Memory B cell (primary cell): ENCODE measurements around the gene AHNAK.
A peak's percentile ranks its signal among the peaks of the same experiment; 100 is the strongest.
"Not testable (repeated sequence)": the region's sequence is repeated elsewhere in the genome, so short reads cannot be mapped to it uniquely, and the experiment has no call there.

ENCODE experiments used
- ATAC-seq: fragments of 150-1000 bp; cut with Tn5 transposase; 2 replicates; pipeline ENCODE4 v1.10.0; 2021; ENCODE audit warnings: low read depth, mild to moderate bottlenecking, moderate library complexity
- DNase-seq, 2 donors: peaks; one replicate each; pipeline ENCODE4 v3.0.0; 2022; ENCODE audit warnings: low spot score in 2 of 2
- H3K27ac Mint-ChIP-seq: one replicate; pipeline ENCODE4 v1.8.0; 2022; ENCODE audit warnings: mild to moderate bottlenecking, moderate library complexity, mixed read lengths
- H3K27me3 Mint-ChIP-seq: one replicate; pipeline ENCODE4 v1.8.0; 2022; ENCODE audit warnings: mixed read lengths
- H3K36me3 Mint-ChIP-seq: one replicate; pipeline ENCODE4 v1.8.0; 2022; ENCODE audit warnings: mild to moderate bottlenecking, mixed read lengths
- H3K4me1 Mint-ChIP-seq: one replicate; pipeline ENCODE4 v1.8.0; 2022; ENCODE audit warnings: mixed read lengths
- H3K4me3 Mint-ChIP-seq: one replicate; pipeline ENCODE4 v1.8.0; 2022; ENCODE audit warnings: mild to moderate bottlenecking, moderate library complexity, mixed read lengths
- H3K9me3 Mint-ChIP-seq: one replicate; pipeline ENCODE4 v1.8.0; 2022; ENCODE audit warnings: mixed read lengths

AHNAK gene

DNA sequence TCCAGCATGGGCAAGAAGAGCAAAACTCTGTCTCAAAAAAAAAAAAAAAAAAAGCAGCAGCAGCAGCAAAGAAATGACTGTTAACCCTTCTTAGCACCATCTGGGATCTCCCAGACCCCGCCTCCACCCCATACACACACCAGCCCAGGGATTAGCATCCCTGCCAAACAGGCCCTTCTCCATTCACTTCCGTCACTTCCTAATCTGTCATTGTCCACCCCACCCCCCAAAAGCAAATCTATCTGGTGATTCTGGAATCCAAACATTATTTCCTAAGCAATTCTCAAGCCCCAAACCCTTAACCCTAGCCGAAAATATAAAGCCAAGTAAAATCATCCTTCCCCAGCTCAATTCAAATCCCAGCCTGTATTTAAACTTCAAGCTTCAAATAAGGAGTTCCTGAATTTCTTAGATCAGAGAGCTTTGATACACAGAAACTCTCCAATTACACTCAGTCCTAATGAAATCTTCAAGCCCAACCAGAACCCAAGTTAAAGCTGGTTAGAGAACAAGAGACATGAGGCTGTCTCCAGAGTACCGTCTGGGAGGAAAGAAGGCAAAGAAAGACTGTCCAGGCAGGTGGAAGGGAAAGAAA lies 6.0 kb upstream of the AHNAK start:
- H3K4me3 Mint-ChIP-seq, result peak overlapping the region; percentile 66
- H3K36me3 Mint-ChIP-seq, result no peaks in the 10 kb centered on the region
- H3K9me3 Mint-ChIP-seq, result no peaks in the 10 kb centered on the region
- no peak for DNase-seq
- no peak for ATAC-seq
- no peaks in the 10 kb centered on the region for H3K27me3 Mint-ChIP-seq
- peak overlapping the region; percentile 100 for H3K27ac Mint-ChIP-seq
- H3K4me1 Mint-ChIP-seq, result peaks cover 64% of the 10 kb centered on the region

DNA sequence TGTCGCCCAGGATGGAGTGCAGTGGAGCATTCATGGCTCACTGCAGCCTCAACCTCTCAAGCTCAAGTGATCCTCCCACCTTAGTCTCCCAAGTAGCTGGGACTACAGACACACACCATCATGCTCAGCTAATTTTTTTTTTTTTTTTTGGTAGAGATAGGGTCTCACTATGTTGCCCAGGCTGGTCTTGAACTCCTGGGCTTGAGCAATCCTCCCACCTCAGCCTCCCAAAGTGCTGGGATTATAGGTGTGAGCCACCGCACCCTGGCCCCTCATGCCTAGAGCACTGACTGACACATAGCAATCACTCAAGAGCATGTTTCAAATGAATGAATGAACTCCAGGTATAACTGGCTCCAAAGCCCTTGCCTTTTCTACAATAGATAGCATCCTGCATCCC lies 3.9 kb upstream of the AHNAK start:
- H3K4me1 Mint-ChIP-seq, result peaks cover 51% of the 10 kb centered on the region
- not testable (repeated sequence) for ATAC-seq, H3K27me3 Mint-ChIP-seq, H3K9me3 Mint-ChIP-seq, H3K36me3 Mint-ChIP-seq, DNase-seq
- H3K27ac Mint-ChIP-seq, result peak overlapping the region; percentile 100
- H3K4me3 Mint-ChIP-seq, result peak overlapping the region; percentile 21

DNA sequence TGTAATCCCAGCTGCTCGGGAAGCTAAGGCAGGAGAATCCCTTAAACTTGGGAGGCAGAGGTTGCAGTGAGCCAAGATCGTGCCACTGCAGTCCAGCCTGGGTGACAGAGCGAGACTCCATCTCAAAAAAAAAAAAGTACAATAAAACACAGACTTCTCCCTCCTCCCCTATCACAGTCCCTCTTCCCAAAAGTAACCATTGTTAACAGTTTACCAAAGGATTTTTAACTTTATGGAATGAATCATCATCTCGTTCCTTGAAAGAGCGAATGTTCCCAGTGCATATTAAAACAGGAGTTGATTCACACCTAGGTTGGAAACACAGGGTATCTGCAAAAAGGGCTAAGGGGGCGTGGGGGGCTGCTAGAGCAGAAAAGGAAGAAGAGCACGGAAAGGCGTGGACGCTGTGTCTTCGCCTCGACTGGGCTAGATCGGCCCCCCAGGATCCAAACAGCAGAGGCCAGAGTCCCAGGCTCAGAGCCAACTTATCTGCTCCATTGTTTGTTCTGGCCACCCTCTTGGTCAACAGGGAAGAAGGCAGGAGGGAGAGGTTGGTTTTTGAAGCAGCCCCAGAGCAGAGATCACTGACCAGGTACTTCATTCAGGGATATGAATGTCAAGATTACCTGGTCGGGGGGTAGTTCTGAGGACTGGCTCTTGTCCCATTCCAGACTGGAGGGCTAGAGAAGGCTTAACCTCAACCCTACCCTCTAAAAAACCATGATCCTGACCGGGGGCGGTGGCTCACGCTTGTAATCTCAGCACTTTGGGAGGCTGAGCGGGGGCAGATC lies 2.1 kb upstream of the AHNAK start:
- Mint-ChIP-seq H3K4me1 (peaks cover 56% of the 10 kb centered on the region), H3K36me3 (peaks cover 5% of the 10 kb centered on the region), H3K27ac (peak overlapping the region; percentile 100), H3K4me3 (no peak overlapping the region), H3K27me3 (no peaks in the 10 kb centered on the region), H3K9me3 (no peaks in the 10 kb centered on the region)
- ATAC-seq, result no peak
- no peak for DNase-seq

DNA sequence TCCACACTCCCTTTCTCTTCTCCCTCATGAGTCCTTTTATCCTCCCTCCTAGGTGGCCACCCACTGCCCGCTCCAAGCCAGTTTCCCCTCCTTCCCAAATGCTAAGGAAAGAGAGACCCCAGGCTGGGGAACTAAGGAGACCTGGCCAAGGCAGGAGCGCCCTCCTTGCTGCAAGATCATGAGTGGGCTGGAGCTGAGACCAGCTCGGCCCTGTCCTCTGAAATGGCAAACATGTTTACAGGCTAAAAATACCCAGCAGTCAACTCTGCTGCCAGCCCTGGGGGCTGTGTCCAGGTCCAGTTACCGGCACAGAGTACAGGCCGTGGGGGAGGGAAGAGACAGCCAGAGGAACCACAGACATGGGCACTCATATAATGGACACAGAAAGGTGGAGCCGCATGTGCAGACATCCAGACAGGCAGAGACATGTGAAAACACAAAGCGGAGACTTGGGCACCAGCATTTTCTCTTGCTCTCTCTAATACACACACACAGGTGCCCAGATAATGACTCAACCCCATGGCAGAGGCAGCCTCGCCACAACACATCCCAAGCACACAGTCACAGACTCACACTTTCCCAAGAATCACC lies 1.2 kb upstream of the AHNAK start:
- H3K9me3 Mint-ChIP-seq, result no peaks in the 10 kb centered on the region
- peak overlapping the region; percentile 99 for H3K27ac Mint-ChIP-seq
- H3K4me1 Mint-ChIP-seq, result peaks cover 55% of the 10 kb centered on the region
- peaks cover 5% of the 10 kb centered on the region for H3K36me3 Mint-ChIP-seq
- H3K4me3 Mint-ChIP-seq, result peak overlapping the region; percentile 86
- DNase-seq, result no peak
- H3K27me3 Mint-ChIP-seq, result no peaks in the 10 kb centered on the region
- ATAC-seq, result no peak

DNA sequence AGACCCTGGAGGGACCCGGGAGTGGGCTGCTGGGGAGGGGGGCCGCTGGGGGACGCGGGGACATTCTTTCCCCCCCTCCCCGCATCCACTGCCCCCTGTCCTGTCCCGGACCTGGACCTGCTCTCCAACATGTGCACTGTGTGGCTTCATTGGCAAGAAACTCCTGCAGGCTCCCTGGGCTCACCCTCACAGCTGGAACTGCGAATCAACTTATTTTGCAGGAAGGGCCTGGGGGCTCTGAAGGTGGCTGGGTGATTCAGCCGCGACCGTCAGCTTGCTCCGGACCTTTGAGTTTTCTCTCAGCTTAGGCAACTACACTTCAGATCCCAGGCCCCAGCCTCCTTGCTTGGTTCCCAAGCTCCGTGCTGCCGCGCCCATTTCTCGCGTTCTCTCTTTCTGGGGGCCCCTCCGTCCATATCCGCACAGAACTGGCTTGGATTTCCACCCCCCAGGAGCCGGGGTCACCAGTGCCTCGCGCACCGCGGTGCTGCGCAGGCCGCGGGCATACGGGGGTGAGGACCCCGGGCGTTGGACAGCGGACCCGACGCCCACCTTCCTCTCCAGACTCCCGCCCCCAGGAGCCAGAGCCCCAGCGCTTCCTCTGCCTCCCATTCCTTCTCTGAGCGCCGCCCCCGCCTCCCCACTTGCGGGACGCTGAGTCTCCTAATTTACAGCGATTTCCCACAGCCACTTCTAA lies 471 bp upstream of the AHNAK start:
- Mint-ChIP-seq H3K27me3 (no peaks in the 10 kb centered on the region), H3K27ac (peak overlapping the region; percentile 99), H3K4me1 (peaks cover 56% of the 10 kb centered on the region), H3K36me3 (peaks cover 5% of the 10 kb centered on the region), H3K4me3 (peak overlapping the region; percentile 86), H3K9me3 (no peaks in the 10 kb centered on the region)
- DNase-seq (peak in 1 of 2 donors; percentile 50), ATAC-seq (no peak)

DNA sequence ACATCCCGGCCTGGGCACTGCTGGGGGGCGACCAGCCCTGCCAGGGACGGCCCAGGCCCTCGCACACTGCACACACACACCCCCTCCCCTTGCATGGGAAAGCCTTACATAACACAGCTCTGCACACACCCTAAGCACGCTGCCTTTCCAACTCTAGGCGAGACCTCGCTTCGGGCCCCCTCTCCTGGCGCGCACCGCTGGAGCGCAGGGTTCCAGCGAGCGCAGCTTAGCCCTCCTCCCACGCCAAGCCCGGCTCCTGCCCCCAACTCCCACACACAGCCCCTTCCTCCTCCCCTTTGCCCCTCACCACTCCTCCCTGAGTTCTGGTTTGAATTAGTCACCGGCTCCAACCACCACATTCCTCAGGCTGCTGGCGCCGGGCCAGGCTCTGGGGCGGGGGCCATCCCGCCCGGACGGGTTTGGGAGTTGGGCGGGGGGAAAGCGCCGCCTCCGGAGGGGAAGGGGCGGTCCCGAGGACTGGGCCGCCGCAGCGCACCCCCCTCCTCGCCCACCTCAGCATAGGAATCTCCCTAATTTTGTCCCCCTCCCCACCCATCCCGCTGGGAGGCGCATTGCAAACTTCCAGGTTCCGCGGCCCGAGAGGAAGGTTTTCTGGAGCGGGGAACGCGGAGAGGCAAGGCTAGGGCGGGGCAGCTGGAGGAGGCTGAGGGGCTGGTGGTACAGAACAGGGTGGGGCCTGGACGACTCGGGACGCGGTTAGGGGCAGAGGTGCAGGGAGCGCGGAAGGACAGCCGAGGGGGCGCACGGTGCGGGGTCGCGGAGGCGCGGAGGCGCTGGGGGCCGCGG lies 966 bp downstream of the AHNAK start:
- H3K27ac Mint-ChIP-seq, result peak overlapping the region; percentile 99
- peak; percentile 10 for ATAC-seq
- peaks cover 58% of the 10 kb centered on the region for H3K4me1 Mint-ChIP-seq
- peak in 1 of 2 donors; percentile 50 for DNase-seq
- H3K9me3 Mint-ChIP-seq, result no peaks in the 10 kb centered on the region
- H3K27me3 Mint-ChIP-seq, result no peaks in the 10 kb centered on the region
- H3K4me3 Mint-ChIP-seq, result peak overlapping the region; percentile 98
- peaks cover 5% of the 10 kb centered on the region for H3K36me3 Mint-ChIP-seq

DNA sequence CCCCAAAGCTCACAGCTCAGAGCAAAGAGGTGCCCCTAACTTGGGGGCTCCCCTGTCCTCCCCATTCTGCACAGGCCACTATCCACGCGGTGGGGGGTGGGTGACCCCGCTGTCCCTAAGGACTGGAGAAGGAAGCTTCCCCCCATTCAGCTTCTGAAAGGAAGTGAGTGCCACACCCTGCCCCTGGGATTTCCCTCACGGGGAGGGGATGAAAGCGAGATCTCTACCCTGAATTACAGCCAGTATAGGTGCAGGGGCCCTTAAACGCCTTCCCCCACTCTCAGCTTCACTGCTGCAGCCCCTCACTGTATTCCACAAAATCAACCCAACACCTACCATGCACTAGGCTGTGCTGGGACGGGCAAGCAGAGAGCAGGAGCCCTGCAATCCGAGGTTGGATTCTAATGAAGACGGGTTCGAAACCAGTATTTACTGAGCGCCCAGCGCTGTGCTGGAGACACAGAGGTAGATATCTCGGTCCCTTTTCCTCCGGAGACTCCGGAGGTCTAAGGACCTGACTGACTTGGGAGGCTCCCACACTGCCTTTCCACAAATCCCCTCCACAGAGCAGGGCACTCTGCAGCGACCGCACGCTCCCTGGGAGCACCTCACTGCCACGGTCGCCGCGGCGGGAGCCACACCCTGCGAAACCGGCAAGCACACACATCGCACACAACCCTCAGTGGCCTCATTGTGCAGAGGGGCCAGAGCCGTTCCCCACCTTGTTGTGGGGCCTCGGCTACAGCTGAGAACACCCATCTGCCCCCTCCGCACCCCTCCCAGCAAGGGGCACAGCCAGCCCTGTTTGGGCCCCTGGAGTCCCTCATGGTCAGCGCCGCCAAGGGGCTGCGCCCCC lies 1.8 kb downstream of the AHNAK start:
- Mint-ChIP-seq H3K4me1 (peaks cover 55% of the 10 kb centered on the region), H3K9me3 (no peaks in the 10 kb centered on the region), H3K4me3 (peak overlapping the region; percentile 98), H3K27me3 (no peaks in the 10 kb centered on the region), H3K27ac (peak overlapping the region; percentile 99), H3K36me3 (peaks cover 5% of the 10 kb centered on the region)
- ATAC-seq, result peak; percentile 3
- no peak for DNase-seq

DNA sequence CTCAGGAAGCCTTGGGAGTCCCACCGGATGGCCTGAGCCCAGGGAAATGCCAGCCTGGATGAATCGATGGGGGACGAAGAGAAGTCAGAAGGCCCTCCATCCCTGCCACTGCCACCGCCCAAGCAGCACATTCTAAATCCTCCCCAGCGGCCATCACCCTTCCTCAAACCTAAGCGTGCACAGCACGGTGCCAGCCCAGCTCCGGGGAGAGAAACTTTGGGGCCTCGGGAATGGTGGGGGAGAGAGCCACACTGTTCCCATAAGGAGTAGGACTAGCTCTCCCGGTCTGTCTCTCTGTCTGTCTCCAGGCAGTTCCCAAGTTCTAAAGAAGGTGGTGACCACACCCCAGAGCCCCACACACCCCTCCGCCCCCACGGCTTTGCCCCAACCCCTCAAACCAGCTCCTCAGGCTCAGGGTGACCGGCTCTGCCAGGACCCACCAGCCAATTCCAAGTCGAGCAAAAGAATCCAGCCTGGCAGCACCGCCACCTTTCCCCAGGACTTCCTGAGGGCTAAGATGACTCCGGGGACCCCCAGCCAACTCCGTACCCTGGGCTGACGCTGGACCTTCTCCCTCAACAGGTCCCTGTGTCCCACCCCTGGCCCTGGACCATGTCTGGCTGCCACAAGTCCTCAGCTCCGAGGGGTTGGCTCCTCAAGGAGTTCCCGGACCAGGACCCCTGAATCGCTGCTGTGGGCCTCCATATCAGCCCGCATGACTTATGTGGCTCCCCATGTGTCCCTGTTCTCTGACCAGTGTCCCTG lies 2.7 kb downstream of the AHNAK start:
- peaks cover 59% of the 10 kb centered on the region for H3K4me1 Mint-ChIP-seq
- H3K27ac Mint-ChIP-seq, result peak overlapping the region; percentile 99
- H3K27me3 Mint-ChIP-seq, result no peaks in the 10 kb centered on the region
- H3K36me3 Mint-ChIP-seq, result peaks cover 5% of the 10 kb centered on the region
- peak overlapping the region; percentile 98 for H3K4me3 Mint-ChIP-seq
- no peaks in the 10 kb centered on the region for H3K9me3 Mint-ChIP-seq
- no peak for DNase-seq
- ATAC-seq, result no peak

DNA sequence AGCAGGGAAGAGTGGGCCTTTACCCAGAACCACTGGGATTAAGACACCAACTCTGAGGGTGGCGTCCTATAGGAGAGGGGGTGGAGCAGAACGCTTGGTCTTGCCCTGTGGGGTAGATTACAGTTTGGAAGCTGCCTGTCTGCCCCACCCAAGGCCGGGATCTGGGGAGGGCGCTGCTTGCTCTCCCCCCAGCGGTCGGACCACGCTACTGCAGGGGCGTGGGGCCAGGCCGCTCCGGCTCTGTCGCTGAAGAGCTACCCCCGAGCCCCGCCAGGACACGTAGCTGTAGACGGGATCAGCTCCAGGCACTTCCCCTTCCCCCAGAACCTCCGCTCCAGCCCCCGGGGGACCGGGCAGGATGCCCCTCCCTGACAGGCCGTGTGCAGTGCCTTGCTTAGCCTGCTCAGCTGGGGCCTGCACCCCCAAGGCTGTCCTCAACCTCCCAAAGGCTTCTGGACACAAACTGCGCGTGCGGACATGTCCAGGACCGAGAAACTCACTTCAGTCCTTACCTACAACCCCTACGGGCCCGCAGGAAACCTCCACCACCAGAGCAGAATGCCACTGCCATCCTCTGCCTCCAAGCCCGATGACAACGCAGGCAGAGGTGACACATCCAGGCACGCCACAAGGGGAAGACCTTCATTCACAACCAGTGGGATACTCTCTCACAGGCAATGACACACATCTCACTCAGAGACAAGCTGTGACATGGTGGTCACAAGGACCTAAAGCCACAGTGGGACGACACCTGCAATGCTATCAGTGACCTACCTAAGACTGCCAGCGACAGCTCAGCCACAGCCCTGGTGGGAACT lies 3.6 kb downstream of the AHNAK start:
- Mint-ChIP-seq H3K36me3 (peaks cover 5% of the 10 kb centered on the region), H3K27me3 (no peaks in the 10 kb centered on the region), H3K9me3 (no peaks in the 10 kb centered on the region), H3K4me3 (peak overlapping the region; percentile 98), H3K4me1 (peaks cover 64% of the 10 kb centered on the region), H3K27ac (peak overlapping the region; percentile 99)
- DNase-seq, result peak; percentile 82 to 87
- ATAC-seq, result peak; percentile 22

DNA sequence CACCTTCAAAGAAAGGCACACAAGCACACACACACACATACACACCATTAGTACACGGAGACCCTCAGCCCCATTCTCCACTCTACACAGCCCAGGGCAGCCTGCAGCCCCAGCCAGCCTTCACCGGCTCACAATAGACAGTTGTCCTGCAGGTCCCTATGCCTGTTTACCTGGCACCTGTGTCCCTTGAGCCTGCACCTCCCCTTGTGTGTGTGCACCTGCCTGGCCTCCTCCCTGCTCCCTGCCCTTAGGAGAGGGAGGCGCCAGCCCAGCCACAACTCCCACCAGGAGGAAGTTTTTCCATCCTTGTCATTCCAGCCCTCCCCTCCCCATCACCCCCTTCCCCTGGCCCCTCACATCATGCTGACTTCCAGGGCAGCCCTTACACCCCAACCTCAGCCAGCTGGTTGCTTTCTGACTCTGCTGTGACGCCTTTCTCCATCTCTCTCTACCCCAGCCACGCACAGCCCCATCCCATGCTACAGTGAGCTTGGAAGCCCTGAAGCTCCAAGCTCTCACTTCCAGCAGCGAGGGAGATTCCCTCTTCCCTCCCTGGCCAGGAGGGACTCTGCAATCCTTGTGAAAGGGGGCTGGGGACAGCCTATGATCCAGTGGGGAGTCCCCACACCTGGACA lies 4.4 kb downstream of the AHNAK start:
- ATAC-seq (no peak), DNase-seq (no peak)
- peak overlapping the region; percentile 98 for H3K4me3 Mint-ChIP-seq
- H3K27me3 Mint-ChIP-seq, result no peaks in the 10 kb centered on the region
- H3K9me3 Mint-ChIP-seq, result no peaks in the 10 kb centered on the region
- peaks cover 57% of the 10 kb centered on the region for H3K4me1 Mint-ChIP-seq
- H3K36me3 Mint-ChIP-seq, result peaks cover 5% of the 10 kb centered on the region
- peak overlapping the region; percentile 99 for H3K27ac Mint-ChIP-seq
